GM18519 (cell line): ENCODE measurements around the gene OPN3.
A peak's percentile ranks its signal among the peaks of the same experiment; 100 is the strongest.

Source experiments
- ATAC-seq: cut with Tn5 transposase; IDR thresholded peaks from one replicate; pipeline ENCODE4 v1.9.1; 2021; ENCODE audit warnings: mild to moderate bottlenecking, moderate library complexity; ENCODE audit not compliant: unreplicated experiment, low FRiP score

Gene OPN3

GRCh38 chr1:241627453-241628259 lies 12.5 kb downstream of the OPN3 start:
- peak; percentile 63 for ATAC-seq

DNA sequence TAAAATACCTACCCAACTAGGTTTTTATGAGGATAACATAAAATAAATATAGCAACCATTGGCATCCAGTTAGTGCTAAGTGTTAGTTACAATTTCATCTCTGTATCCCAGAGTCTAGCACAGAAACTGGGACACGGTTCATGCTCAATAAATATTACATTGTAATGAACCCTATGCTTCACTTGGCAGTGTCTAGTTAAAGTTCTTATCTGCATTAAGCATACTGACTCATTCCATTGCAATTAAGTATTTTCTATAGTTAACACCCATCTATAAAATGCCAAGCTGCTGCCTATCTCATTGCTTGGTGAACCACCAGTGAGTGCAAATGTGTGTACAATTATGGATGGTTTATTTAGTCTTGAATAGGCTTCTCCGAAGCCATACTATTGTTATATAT lies 15.2 kb downstream of the OPN3 start:
- ATAC-seq: no peak

- ATAC-seq: no peak
Measured at GRCh38 chr1:241622669-241623068, 17.5 kb downstream of the OPN3 start.

DNA sequence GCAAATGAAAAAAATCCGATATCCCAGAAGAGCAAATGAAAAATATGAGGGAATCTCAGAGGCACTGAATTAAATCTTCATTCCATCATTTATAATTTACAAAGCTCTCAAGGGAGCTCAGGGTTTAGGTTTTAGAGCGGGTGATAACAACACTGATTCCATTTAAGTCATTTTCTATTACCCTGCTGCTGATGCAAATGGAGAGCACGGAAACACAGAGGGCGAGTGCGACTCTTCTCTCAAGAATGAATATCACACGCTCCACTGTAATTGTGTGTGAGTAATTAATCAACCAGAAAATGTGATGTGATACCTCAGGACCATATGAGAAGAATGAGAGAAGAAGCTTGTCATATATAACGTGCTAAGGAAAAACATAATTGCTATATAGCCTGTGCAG lies 22.7 kb downstream of the OPN3 start:
- no peak for ATAC-seq

- ATAC-seq: no peak
Measured at GRCh38 chr1:241615043-241615974, 24.9 kb downstream of the OPN3 start.

DNA sequence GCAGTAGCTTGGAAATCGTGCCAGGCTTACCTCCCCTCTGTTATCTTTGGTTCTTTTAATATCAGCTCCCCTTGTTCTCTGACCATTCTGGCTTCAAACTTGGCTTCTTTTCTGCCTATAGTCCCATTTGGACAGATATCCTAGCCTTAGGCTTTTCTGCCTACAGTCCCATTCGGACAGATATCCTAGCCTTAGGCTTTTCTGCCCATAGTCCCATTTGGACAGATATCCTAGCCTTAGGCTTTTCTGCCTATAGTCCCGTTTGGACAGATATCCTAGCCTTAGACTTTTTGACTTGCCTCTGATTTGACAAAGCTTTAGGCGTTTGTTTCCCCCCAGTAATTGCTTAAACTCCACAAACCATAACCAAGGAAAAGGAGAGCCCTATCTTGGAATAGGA lies 25.6 kb downstream of the OPN3 start:
- no peak for ATAC-seq

- ATAC-seq: no peak
Measured at GRCh38 chr1:241614144-241614543, 26.0 kb downstream of the OPN3 start.

DNA sequence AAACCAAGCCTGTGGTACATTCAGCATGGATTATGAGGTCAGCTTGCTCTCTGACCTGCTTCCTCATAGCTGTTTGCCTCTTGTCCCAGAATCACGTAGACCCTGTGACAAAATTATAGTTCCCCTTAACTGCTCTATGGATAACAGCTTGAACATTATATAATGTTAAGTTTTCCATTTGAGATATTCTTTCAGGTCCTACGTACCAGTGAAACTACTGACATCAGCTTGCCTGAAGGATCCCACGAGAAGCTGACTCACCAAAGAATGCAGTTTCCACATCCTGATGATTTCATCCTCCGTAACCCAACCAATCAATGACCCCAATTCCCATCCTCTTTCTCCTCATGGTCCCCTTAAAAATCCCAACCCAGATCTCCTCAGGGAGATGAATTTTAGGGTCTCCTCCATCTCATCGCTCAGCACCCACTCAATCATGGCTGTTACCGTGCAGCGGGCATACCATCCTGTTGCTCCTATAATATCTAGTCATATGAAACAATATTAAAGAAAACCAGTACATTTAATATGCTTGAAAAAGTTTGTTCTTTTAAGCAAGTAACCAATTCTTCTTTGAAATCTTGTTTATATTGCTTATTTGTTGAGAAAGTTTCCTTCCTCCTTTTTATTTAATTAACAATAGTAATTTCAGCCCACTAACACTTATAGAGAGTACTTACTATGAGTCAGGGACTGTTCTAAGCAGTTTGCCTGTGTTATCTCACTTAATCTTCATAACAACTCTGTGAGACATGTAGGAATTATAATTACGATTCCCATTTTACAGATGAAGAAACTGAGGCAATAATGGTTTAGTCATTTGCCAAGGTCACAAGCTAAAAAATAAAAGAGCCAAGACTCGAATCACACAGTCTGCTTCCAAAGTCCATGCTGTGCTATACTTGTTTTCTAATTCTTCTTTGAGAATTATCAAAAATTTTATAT lies 27.4 kb downstream of the OPN3 start:
- ATAC-seq: no peak

GRCh38 chr1:241611736-241612135 lies 28.4 kb downstream of the OPN3 start:
- no peak for ATAC-seq

- peak; percentile 84 for ATAC-seq
Measured at GRCh38 chr1:241611063-241611462, 29.1 kb downstream of the OPN3 start.

DNA sequence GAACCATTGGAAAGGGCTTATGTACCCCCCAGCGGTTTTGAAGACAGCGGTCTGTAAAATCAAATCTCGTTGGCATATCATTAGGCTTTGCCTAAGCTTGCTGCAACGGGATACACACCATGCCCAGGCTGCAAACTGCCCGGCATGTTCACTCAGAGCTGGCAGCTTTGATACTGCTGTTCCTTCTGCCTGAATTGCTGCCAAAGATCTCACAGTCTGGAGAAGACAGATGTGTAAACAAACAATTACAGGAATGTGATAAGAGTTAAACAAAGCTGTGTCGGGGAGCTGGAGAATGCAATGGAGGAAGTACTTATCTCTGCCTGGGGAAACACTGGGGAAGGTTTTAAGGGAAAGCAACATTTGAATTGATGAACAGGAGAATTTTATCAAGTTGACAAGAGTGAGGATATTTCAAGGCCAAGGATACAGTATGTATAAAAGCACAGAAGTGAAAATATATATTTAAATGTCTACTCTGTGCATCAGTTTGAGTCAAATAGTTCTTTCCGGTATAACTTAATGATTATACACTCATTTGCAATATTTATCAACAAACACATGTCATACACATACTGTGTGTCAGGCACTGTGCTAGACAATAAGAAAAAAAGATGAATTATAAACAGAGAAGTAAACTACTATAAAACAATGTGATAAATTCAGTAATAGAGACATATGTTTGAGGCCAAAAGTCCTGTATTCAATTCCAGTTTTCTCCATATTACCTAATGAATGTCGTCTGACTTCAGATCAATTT lies 29.9 kb downstream of the OPN3 start:
- no peak for ATAC-seq

- no peak for ATAC-seq
Measured at GRCh38 chr1:241608379-241609033, 31.7 kb downstream of the OPN3 start.

DNA sequence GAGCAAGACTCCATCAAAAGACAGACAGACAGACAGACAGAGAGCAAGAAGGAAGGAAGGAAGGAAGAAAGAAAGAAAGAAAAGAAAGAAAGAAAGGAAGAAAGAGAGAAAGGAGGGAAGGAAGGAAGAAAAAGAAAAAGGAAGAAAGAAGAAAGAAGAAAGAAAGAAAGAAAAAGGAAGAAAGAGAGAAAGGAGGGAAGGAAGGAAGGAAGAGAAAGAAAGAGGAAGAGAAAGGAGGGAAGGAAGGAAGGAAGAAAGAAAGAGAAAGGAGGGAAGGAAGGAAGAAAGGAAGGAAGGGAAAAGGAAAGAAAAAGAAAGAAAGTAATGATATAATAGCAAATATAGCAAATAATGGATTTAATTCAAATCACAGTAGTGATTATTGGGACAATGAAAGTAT lies 32.7 kb downstream of the OPN3 start:
- no peak for ATAC-seq

DNA sequence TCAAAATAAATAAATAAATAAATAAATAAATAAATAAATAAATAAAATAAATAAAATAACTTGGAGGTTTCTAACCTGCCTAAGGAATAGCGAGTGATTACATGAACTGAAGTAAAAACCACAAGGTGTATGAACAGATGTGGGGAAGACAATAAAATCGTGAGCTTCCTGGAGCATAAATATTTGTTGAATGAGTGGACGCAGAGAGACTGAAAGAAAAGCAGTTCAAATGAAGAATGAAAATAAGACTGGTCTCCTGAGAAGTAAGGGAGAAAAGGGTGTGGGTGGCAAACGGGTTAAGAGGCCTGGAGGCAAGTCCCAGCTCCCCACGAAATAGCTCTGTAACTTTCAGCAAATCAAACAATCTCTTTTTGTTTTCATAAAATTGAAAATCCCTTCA lies 33.6 kb downstream of the OPN3 start:
- ATAC-seq: no peak

DNA sequence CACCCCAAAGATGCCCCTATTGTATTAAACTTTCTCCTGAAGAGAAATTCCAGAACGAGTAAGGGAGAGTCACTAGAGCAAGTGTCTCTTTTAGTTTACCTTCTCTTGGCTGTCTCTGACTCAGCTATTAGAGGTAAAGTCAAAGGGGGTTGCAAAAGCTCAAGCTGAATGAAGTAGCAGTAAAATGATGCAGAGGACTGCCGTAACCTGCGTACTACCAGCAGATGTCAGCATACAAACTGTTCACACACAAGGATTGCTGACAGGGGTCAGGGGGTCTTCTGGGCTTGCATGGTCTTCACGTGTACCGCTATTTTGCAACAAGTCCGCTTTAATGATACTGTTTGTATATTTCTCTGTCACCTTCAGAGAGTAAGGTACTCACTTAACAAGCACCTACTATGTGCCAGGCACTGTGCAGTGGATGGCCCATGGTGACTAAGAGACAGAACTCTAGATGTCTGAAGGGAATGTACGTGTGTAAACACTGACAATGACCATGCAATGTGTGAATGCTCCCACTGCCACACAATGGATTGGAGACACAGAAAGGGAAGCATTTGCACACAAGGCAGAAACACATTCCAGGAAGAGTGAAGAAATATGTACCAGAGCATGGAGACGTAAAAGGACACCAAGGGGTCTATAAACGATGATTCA lies 34.9 kb downstream of the OPN3 start:
- ATAC-seq: no peak

- ATAC-seq: no peak
Measured at GRCh38 chr1:241603731-241604245, 36.4 kb downstream of the OPN3 start.

GRCh38 chr1:241600496-241600901 lies 39.7 kb downstream of the OPN3 start:
- ATAC-seq: peak; percentile 88

GRCh38 chr1:241598249-241598648 lies 41.9 kb downstream of the OPN3 start:
- ATAC-seq: no peak

DNA sequence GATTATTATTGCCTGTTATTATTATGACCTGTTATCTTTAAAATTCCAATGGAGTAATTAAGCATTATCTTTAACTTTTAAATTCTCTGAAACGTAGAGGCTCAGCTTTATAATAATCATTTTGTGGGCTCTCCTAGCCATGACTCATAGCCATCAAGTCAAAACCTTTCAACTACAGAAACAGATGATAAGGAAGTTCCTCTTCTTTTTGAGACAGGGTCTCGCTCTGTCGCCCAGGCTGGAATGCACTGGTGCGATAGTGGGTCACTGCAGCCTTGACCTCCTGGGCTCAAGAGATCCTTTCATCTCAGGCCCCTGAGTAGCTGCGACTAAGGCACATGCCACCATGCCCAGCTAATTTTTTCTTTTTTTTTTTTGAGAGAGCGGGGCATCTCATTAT lies 43.5 kb downstream of the OPN3 start:
- ATAC-seq: no peak
